PC-3 (cell line): ENCODE data around the gene C1S. TPM values are rescaled to one million over a fixed set of nuclear protein-coding genes. Genes with fewer than 3 reads are reported as not detected.

ENCODE experiments used
- ATAC-seq: fragments of 200-7000 bp; cut with Tn5 transposase; 2 replicates; pipeline ENCODE4 v1.9.1; 2020; ENCODE audit warnings: mild to moderate bottlenecking, moderate library complexity
- BruUV-seq: library from RNA; stranded (reverse); fragments of 400-500 nt; replicated peaks from 2 replicates; lab custom pipeline; 2021; lab: Mats Ljungman, UMichigan
- CTCF ChIA-PET: fragments of 300-600 bp; sonication (Branson Sonifier 250); formaldehyde crosslinking; loops from one replicate; lab custom pipeline; 2022; ENCODE audit warnings: antibody characterized with exemption; lab: Charles Lee
- POLR2A ChIA-PET: fragments of 300-600 bp; sonication (Branson Sonifier 250); formaldehyde crosslinking; loops from one replicate; lab custom pipeline; 2022; ENCODE audit warnings: antibody characterized with exemption; ENCODE audit not compliant: unreplicated experiment; lab: Charles Lee
- DNase-seq: peaks from one replicate; pipeline ENCODE4 v3.0.0-alpha.2; 2015
- H2AFZ ChIP-seq: fragments of 300-600 bp; sonication (generic); 2 replicates; pipeline ENCODE4 v1.6.0; 2016; ENCODE audit warnings: antibody characterized with exemption, low read length
- H3F3A ChIP-seq: fragments of 300-600 bp; sonication (generic); one replicate; pipeline ENCODE4 v1.6.0; 2017; ENCODE audit warnings: antibody characterized with exemption, low read length, control low read depth, mild to moderate bottlenecking; ENCODE audit not compliant: unreplicated experiment
- H3K27ac ChIP-seq: fragments of 300-600 bp; sonication (generic); 2 replicates; pipeline ENCODE4 v1.5.1; 2016; ENCODE audit warnings: mild to moderate bottlenecking, low read length
- H3K27me3 ChIP-seq: fragments of 300-600 bp; sonication (generic); 2 replicates; pipeline ENCODE4 v1.6.1; 2016; ENCODE audit warnings: low read length, mixed read lengths
- H3K36me3 ChIP-seq: fragments of 300-600 bp; sonication (generic); 2 replicates; pipeline ENCODE4 v1.6.1; 2016; ENCODE audit warnings: low read depth, mixed run types, low read length, mixed read lengths
- H3K4me1 ChIP-seq: fragments of 300-600 bp; sonication (generic); 2 replicates; pipeline ENCODE4 v1.5.1; 2016; ENCODE audit warnings: low read length; ENCODE audit not compliant: insufficient read depth
- H3K4me2 ChIP-seq: fragments of 300-600 bp; sonication (generic); 2 replicates; pipeline ENCODE4 v1.6.0; 2016; ENCODE audit warnings: low read length
- H3K4me3 ChIP-seq: fragments of 300-600 bp; sonication (generic); 2 replicates; pipeline ENCODE4 v1.5.1; 2016; ENCODE audit warnings: mild to moderate bottlenecking, low read length, mixed read lengths
- H3K79me2 ChIP-seq: fragments of 300-600 bp; sonication (generic); 2 replicates; pipeline ENCODE4 v1.6.1; 2017; ENCODE audit warnings: low read length, mixed read lengths
- H3K9ac ChIP-seq: fragments of 300-600 bp; sonication (generic); 2 replicates; pipeline ENCODE4 v1.6.0; 2016; ENCODE audit warnings: mild to moderate bottlenecking, low read length
- H3K9me2 ChIP-seq: fragments of 300-600 bp; sonication (generic); replicated peaks from 2 replicates; pipeline ENCODE4 v1.6.1; 2016; ENCODE audit warnings: mixed run types, low read length, mixed read lengths
- H3K9me3 ChIP-seq: fragments of 300-600 bp; sonication (generic); 2 replicates; pipeline ENCODE4 v1.6.1; 2016; ENCODE audit warnings: low read length, mixed read lengths
- H4K20me1 ChIP-seq: fragments of 300-600 bp; sonication (generic); 2 replicates; pipeline ENCODE4 v1.6.1; 2016; ENCODE audit warnings: low read length, mixed read lengths
- EZH2 ChIP-seq: fragments of 300-600 bp; sonication (generic); IDR thresholded peaks from one replicate; pipeline ENCODE4 v1.6.1; 2017; ENCODE audit warnings: antibody characterized with exemption, mild to moderate bottlenecking, low read length; ENCODE audit not compliant: unreplicated experiment
- EZH2phosphoT487 ChIP-seq: fragments of 300-600 bp; sonication (generic); IDR thresholded peaks from 2 replicates; pipeline ENCODE4 v1.6.1; 2018; ENCODE audit warnings: mild to moderate bottlenecking, antibody characterized with exemption, low read length, borderline replicate concordance
- intact Hi-C: fragments of 100-400 bp; cut with micrococcal nuclease; formaldehyde crosslinking; loops from 2 replicates; pipeline ENCODE4 v1.9.0; 2023
- total RNA-seq: library from RNA; depleted of rRNA; stranded (reverse); fragments of >200 nt; gene quantifications from 2 replicates; pipeline ENCODE4 v1.2.3, GENCODE V29; 2014
- TF ChIP-seq, protein P1 (sequence below): fragments of 300-600 bp; sonication (generic); conservative IDR thresholded peaks from 2 replicates; pipeline ENCODE4 v1.5.1; 2017; ENCODE audit warnings: antibody characterized with exemption, low read depth, mild to moderate bottlenecking, low read length

Gene C1S
- total RNA-seq, 1 experiment from 2014 or later = 2.9 TPM

DNA sequence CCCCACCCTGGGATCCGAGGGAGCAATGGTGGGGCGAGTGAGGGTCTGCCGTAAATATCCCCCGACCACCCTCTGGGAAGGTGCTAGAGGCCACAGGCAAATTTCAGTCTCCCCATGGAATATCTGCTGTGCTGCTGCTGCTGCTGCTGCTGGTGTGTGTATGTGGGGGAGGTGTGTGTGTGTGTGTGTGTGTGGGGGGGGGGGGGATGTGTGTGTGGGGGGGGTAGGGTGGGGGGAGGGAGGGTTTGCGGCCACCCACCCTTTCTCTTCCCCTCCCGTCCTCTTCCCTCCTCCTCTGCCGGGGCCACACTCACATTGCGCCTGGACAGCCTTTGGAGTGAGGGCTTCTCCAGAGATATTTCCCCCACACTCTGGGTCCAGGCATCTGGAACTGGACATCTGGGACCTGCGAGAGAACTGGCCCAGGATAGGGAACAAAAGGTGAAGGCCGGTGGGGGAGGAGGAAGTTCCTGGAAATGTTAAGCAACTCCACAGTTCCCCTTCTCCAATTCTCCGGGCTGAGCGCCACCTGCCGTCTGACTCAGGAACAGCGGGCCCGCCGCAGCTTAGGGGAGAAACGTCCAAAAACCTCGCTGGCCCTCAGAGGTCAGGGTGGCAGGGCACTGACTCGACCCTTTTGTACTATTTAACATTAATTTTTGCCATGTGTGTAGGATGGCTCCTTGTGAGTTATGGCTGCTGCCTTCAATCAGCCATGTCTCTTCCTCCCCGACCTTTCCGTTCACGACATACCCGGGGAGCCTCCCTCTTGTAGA is 48.5 kb downstream of the C1S start, which contains the start of gene C1RL:
TSS of gene C1RL (minus strand) at position 419 of the 776 bp plus-strand sequence. CDS start at position 385, 34 bp downstream.
- Histone ChIP-seq H3K27ac (peak within 1 kb of the TSS; percentile 58), H3K9me3 (no peaks in the 10 kb centered on the region), H3F3A (no peaks in the 10 kb centered on the region), H3K9ac (peak within 1 kb of the TSS; percentile 84), H3K79me2 (peaks cover 19% of the 10 kb centered on the region; the same call in 1 of the 2 replicates), H3K4me3 (peak within 1 kb of the TSS; percentile 92), H3K27me3 (no peaks in the 10 kb centered on the region), H3K4me2 (peak within 1 kb of the TSS; percentile 82), H3K36me3 (peaks cover 5% of the 10 kb centered on the region; the same call in 1 of the 2 replicates), H3K4me1 (no peaks in the 10 kb centered on the region; the same call in 1 of the 2 replicates), H2AFZ (peak within 1 kb of the TSS; percentile 80), H4K20me1 (no peaks in the 10 kb centered on the region), H3K9me2 (no peaks in the 10 kb centered on the region)
- CTCF ChIA-PET = no interaction called here
- POLR2A ChIA-PET = interaction anchor here (0.6 to 1.1 kb wide), 2 partner anchors 37 to 165 kb away, joined by 3 to 10 read pairs; partner anchors contain the start of gene C12orf57
- DNase-seq (peak; percentile 81), ATAC-seq (peak; percentile 68)
- BruUV-seq = TSS peak; percentile 41
- intact Hi-C loops = loop anchor here (2.0 kb wide), 1 partner anchor 48 kb away; the partner anchor contains the start of gene C1S
- TF ChIP-seq, protein P1, sequence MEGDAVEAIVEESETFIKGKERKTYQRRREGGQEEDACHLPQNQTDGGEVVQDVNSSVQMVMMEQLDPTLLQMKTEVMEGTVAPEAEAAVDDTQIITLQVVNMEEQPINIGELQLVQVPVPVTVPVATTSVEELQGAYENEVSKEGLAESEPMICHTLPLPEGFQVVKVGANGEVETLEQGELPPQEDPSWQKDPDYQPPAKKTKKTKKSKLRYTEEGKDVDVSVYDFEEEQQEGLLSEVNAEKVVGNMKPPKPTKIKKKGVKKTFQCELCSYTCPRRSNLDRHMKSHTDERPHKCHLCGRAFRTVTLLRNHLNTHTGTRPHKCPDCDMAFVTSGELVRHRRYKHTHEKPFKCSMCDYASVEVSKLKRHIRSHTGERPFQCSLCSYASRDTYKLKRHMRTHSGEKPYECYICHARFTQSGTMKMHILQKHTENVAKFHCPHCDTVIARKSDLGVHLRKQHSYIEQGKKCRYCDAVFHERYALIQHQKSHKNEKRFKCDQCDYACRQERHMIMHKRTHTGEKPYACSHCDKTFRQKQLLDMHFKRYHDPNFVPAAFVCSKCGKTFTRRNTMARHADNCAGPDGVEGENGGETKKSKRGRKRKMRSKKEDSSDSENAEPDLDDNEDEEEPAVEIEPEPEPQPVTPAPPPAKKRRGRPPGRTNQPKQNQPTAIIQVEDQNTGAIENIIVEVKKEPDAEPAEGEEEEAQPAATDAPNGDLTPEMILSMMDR = peak; percentile 83
- TF ChIP-seq EZH2 (no peak), EZH2phosphoT487 (no peak)

DNA sequence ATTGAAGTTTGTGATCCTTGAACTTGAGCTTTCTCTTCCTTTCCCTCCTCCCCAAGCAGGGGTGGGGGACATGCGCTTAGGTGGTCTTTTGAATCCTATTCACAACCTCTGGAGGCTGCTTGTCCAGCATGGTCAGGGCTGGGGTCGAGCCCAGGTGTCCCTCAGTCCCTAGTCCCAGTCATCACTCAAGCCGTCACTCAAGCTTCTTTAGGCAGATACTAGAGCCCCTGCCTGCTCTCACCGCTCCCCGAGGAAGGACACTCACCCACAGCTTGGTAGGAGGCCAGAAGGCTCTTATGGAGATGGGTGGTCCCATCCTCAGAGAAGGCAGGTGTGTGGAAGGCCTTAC is 49.0 kb downstream of the C1S start:
- ChIA-PET POLR2A (no interaction called here), CTCF (no interaction called here)
- H3K27ac ChIP-seq = no peak overlapping the region

DNA sequence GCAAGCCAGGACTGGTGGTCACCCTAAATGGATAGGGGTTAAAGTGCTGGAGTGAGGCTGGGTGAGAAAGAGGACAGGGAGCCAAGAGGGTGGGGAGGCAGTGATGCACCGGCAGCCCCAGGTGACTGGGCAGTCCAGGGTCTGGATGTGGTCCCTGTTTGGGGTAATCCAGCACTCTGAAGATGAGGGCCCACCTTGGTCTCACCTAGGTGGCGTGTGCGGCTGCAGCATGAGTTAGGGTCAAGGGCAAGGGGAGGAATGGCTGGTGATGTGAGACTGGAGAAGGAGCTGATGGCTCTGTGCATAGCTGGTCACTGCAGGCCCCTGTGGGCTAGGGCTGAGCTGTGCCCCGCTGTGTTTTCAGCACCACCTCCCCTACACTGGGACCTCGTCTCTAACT is 50.1 kb downstream of the C1S start:
- intact Hi-C loops = no loop called here
- Histone ChIP-seq H3F3A (no peaks in the 10 kb centered on the region), H3K9ac (no peak overlapping the region), H3K9me2 (no peaks in the 10 kb centered on the region), H4K20me1 (no peaks in the 10 kb centered on the region), H3K4me1 (no peaks in the 10 kb centered on the region; the same call in 1 of the 2 replicates), H3K4me3 (no peak overlapping the region), H3K27ac (no peak overlapping the region), H2AFZ (no peak overlapping the region), H3K27me3 (no peaks in the 10 kb centered on the region), H3K36me3 (peaks cover 5% of the 10 kb centered on the region; the same call in 1 of the 2 replicates), H3K4me2 (no peak overlapping the region), H3K79me2 (peaks cover 19% of the 10 kb centered on the region; the same call in 1 of the 2 replicates), H3K9me3 (no peaks in the 10 kb centered on the region)
- POLR2A ChIA-PET = no interaction called here
- DNase-seq (no peak), ATAC-seq (no peak)
- no peak for TF ChIP-seq EZH2phosphoT487
- TF ChIP-seq, protein P1 = no peak
- TF ChIP-seq EZH2 = no peak
- CTCF ChIA-PET = no interaction called here
- BruUV-seq = no TSS peak

More for the DNA sequence above, 49.0 kb downstream of the C1S start:
- Histone ChIP-seq H3K9me3 (no peaks in the 10 kb centered on the region), H3K4me2 (peak overlapping the region; percentile 82), H2AFZ (no peak overlapping the region), H3F3A (no peaks in the 10 kb centered on the region), H3K27me3 (no peaks in the 10 kb centered on the region), H3K4me1 (no peaks in the 10 kb centered on the region; the same call in 1 of the 2 replicates), H3K4me3 (peak overlapping the region; percentile 92), H4K20me1 (no peaks in the 10 kb centered on the region), H3K9ac (no peak overlapping the region), H3K36me3 (peaks cover 5% of the 10 kb centered on the region; the same call in 1 of the 2 replicates), H3K79me2 (peaks cover 19% of the 10 kb centered on the region; the same call in 1 of the 2 replicates), H3K9me2 (no peaks in the 10 kb centered on the region)
- DNase-seq = no peak
- no TSS peak for BruUV-seq
- intact Hi-C loops = loop anchor here (2.0 kb wide), 1 partner anchor 49 kb away; the partner anchor contains the start of gene C1S
- ATAC-seq = no peak
- TF ChIP-seq EZH2phosphoT487 = no peak
